Subcutaneous adipose tissue (tissue), 4 donors: ENCODE data around the gene DNMT3A. TPM values are rescaled to one million over a fixed set of nuclear protein-coding genes. Genes with fewer than 3 reads are reported as not detected.

Experiments
- CTCF ChIP-seq: fragments of 450-650 bp; IDR thresholded peaks from one replicate; pipeline ENCODE4 v1.5.1; 2016; ENCODE audit warnings: low read depth, mild to moderate bottlenecking, control low read depth, antibody characterized with exemption, moderate library complexity
- total RNA-seq, 4 donors: library from RNA; depleted of rRNA; stranded (reverse); fragments of >200 nt; gene quantifications; one replicate each; pipeline ENCODE4 v1.1.0, GENCODE V29; 2016

DNMT3A gene
- total RNA-seq, 4 donors from 2014 or later, result 8.3 to 10.7 (median 10.0) TPM

GRCh38 chr2:25381502-25381901 is 39.8 kb upstream of the DNMT3A start:
- no peak for TF ChIP-seq CTCF

GRCh38 chr2:25380586-25381375 is 39.1 kb upstream of the DNMT3A start:
- no peak for TF ChIP-seq CTCF

- no peak for TF ChIP-seq CTCF
Measured at GRCh38 chr2:25380023-25380422, 38.3 kb upstream of the DNMT3A start.

GRCh38 chr2:25379535-25379934 is 37.8 kb upstream of the DNMT3A start:
- TF ChIP-seq CTCF, result no peak

GRCh38 chr2:25378731-25379490 is 37.2 kb upstream of the DNMT3A start:
- TF ChIP-seq CTCF, result no peak

- TF ChIP-seq CTCF, result no peak
Measured at GRCh38 chr2:25377822-25378421, 36.2 kb upstream of the DNMT3A start.
